Activated CD8-positive, alpha-beta T cell treated with anti-CD3 and anti-CD28 coated beads for 36 hours (primary cell): ENCODE results near the gene ADAM11. TPM values are rescaled to one million over a fixed set of nuclear protein-coding genes. Genes with fewer than 3 reads are reported as not detected.

Experiments used
- ATAC-seq: fragments of 200-7000 bp; cut with Tn5 transposase; one replicate; pipeline ENCODE4 v1.10.0; 2021; ENCODE audit warnings: mild to moderate bottlenecking, moderate library complexity
- CTCF ChIA-PET: fragments of 350-600 bp; sonication (Branson Sonifier 250); formaldehyde crosslinking; loops from one replicate; lab custom pipeline; 2021; ENCODE audit warnings: antibody characterized with exemption; lab: Charles Lee
- POLR2A ChIA-PET: fragments of 350-600 bp; sonication (Branson Sonifier 250); formaldehyde crosslinking; loops from one replicate; lab custom pipeline; 2021; ENCODE audit warnings: antibody characterized with exemption; lab: Charles Lee
- DNase-seq: peaks from one replicate; pipeline ENCODE4 v3.0.0-alpha.2; 2020
- H3K27ac Mint-ChIP-seq: one replicate; pipeline ENCODE4 v1.8.0; 2021; ENCODE audit warnings: mild to moderate bottlenecking, mixed read lengths
- H3K27me3 Mint-ChIP-seq: one replicate; pipeline ENCODE4 v1.8.0; 2021; ENCODE audit warnings: mixed read lengths
- H3K36me3 Mint-ChIP-seq: one replicate; pipeline ENCODE4 v1.8.0; 2021; ENCODE audit warnings: low read depth, mixed read lengths
- H3K4me1 Mint-ChIP-seq: one replicate; pipeline ENCODE4 v1.8.0; 2021; ENCODE audit warnings: low read depth, mixed read lengths
- H3K4me3 Mint-ChIP-seq: one replicate; pipeline ENCODE4 v1.8.0; 2021; ENCODE audit warnings: mild to moderate bottlenecking, moderate library complexity, mixed read lengths
- H3K9me3 Mint-ChIP-seq: one replicate; pipeline ENCODE4 v1.8.0; 2021; ENCODE audit warnings: mixed read lengths
- CTCF ChIP-seq: fragments of 200-600 bp; IDR thresholded peaks from one replicate; pipeline ENCODE4 v1.8.0; 2022; ENCODE audit warnings: antibody characterized with exemption, mild to moderate bottlenecking
- intact Hi-C: fragments of 100-400 bp; cut with micrococcal nuclease; formaldehyde crosslinking; loops from one replicate; pipeline ENCODE4 v1.10.0; 2022
- total RNA-seq, 2 experiments: library from RNA; stranded (reverse); gene quantifications; one replicate each; pipeline ENCODE4 v1.2.3, GENCODE V29; 2021

ADAM11 gene
- total RNA-seq, 2 experiments from 2014 or later, result 0.07 to 0.27 TPM

GRCh38 chr17:44759086-44759915 lies 513 bp downstream of the ADAM11 start:
- no peak for TF ChIP-seq CTCF
- ATAC-seq, result peak; percentile 28
- CTCF ChIA-PET, result interaction anchor here (0.7 to 1.1 kb wide), 3 partner anchors 16 to 225 kb away, joined by 3 to 4 read pairs (median 3); no protein-coding TSS in a partner anchor
- Mint-ChIP-seq H3K9me3 (no peaks in the 10 kb centered on the region), H3K36me3 (no peaks in the 10 kb centered on the region), H3K4me3 (no peak overlapping the region), H3K4me1 (peaks cover 2% of the 10 kb centered on the region), H3K27me3 (peaks cover 31% of the 10 kb centered on the region), H3K27ac (no peak overlapping the region)
- DNase-seq, result no peak
- intact Hi-C loops, result no loop called here
- POLR2A ChIA-PET, result interaction anchor here (1.1 kb wide), 1 partner anchor 16 kb away, joined by 4 read pairs; no protein-coding TSS in a partner anchor

GRCh38 chr17:44759916-44760243 lies 1.1 kb downstream of the ADAM11 start:
- no peak overlapping the region for H3K4me3 Mint-ChIP-seq
- intact Hi-C loops, result no loop called here
- H3K27ac Mint-ChIP-seq, result no peak overlapping the region
- TF ChIP-seq CTCF, result no peak
- ATAC-seq, result no peak
- H3K4me1 Mint-ChIP-seq, result peaks cover 2% of the 10 kb centered on the region
- no peaks in the 10 kb centered on the region for H3K9me3 Mint-ChIP-seq
- DNase-seq, result no peak
- CTCF ChIA-PET, result interaction anchor here (0.7 to 1.1 kb wide), 3 partner anchors 15 to 226 kb away, joined by 3 to 4 read pairs (median 3); no protein-coding TSS in a partner anchor
- H3K36me3 Mint-ChIP-seq, result no peaks in the 10 kb centered on the region
- POLR2A ChIA-PET, result interaction anchor here (1.1 kb wide), 1 partner anchor 16 kb away, joined by 4 read pairs; no protein-coding TSS in a partner anchor
- H3K27me3 Mint-ChIP-seq, result peaks cover 31% of the 10 kb centered on the region

- POLR2A ChIA-PET, result interaction anchor here (0.9 kb wide), 1 partner anchor 11 kb away, joined by 3 read pairs; no protein-coding TSS in a partner anchor
- H3K36me3 Mint-ChIP-seq, result no peaks in the 10 kb centered on the region
- H3K9me3 Mint-ChIP-seq, result no peaks in the 10 kb centered on the region
- CTCF ChIA-PET, result interaction anchor here (1.0 kb wide), 1 partner anchor 15 kb away, joined by 3 read pairs; no protein-coding TSS in a partner anchor
- no peak overlapping the region for H3K27ac Mint-ChIP-seq
- H3K27me3 Mint-ChIP-seq, result peaks cover 31% of the 10 kb centered on the region
- no peak overlapping the region for H3K4me3 Mint-ChIP-seq
- DNase-seq, result no peak
- no peak for TF ChIP-seq CTCF
- no peak for ATAC-seq
- intact Hi-C loops, result no loop called here
- H3K4me1 Mint-ChIP-seq, result peaks cover 2% of the 10 kb centered on the region
Measured at GRCh38 chr17:44760474-44761308, 1.9 kb downstream of the ADAM11 start.

GRCh38 chr17:44761932-44762810 lies 3.4 kb downstream of the ADAM11 start:
- intact Hi-C loops, result no loop called here
- ChIA-PET CTCF (interaction anchor here (0.7 kb wide), 1 partner anchor 12 kb away, joined by 3 read pairs; no protein-coding TSS in a partner anchor), POLR2A (interaction anchor here (0.9 kb wide), 1 partner anchor 9 kb away, joined by 3 read pairs; no protein-coding TSS in a partner anchor)
- DNase-seq, result no peak
- no peak overlapping the region for H3K27ac Mint-ChIP-seq
- no peaks in the 10 kb centered on the region for H3K9me3 Mint-ChIP-seq
- no peak for TF ChIP-seq CTCF
- H3K27me3 Mint-ChIP-seq, result peaks cover 36% of the 10 kb centered on the region
- ATAC-seq, result no peak
- H3K36me3 Mint-ChIP-seq, result no peaks in the 10 kb centered on the region
- H3K4me3 Mint-ChIP-seq, result no peak overlapping the region
- H3K4me1 Mint-ChIP-seq, result peaks cover 2% of the 10 kb centered on the region
